K562 (cell line): ENCODE data around the gene SMNDC1. TPM values are rescaled to one million over a fixed set of nuclear protein-coding genes. Genes with fewer than 3 reads are reported as not detected.

Experiments used
- CTCF ChIP-seq, 3 experiments: IDR thresholded peaks in 2 of 3; conservative IDR thresholded peaks in 1 of 3; 2 replicates each; pipeline ENCODE4 v1.5.1; 2011 to 2012; ENCODE audit warnings: low read length in 3 of 3, mild to moderate bottlenecking in 3 of 3, control low read depth in 2 of 3, improper control_type of control experiment in 1 of 3, inconsistent platforms in 1 of 3, low read depth in 1 of 3, mixed read lengths in 1 of 3, moderate library complexity in 1 of 3; ENCODE audit not compliant: insufficient read depth in 2 of 3
- ESRRB ChIP-seq: fragments of 250-450 bp; sonication (Bioruptor Pico); IDR thresholded peaks from 2 replicates; pipeline ENCODE4 v1.5.0; 2020; ENCODE audit warnings: mild to moderate bottlenecking, moderate library complexity, borderline replicate concordance
- IFI16 ChIP-seq: fragments of 250-450 bp; sonication (Bioruptor Pico); IDR thresholded peaks from 2 replicates; pipeline ENCODE4 v2.1.2; 2022; ENCODE audit warnings: mild to moderate bottlenecking, inconsistent platforms
- JUND ChIP-seq, 2 experiments: IDR thresholded peaks; 2 replicates in 1 of 2; 3 replicates in 1 of 2; pipeline ENCODE4 v1.6.1; 2011; ENCODE audit warnings: borderline replicate concordance in 2 of 2, low read depth in 2 of 2, low read length in 2 of 2, improper control_type of control experiment in 1 of 2, missing biosample characterization in 1 of 2, missing genetic modification characterization in 1 of 2, missing genetic modification reagents in 1 of 2
- MLLT1 ChIP-seq, 2 experiments: fragments of 450-650 bp; IDR thresholded peaks; 2 replicates each; pipeline ENCODE4 v1.6.1; 2016
- POLR2A ChIP-seq: fragments of 450-650 bp; conservative IDR thresholded peaks from 2 replicates; pipeline ENCODE4 v1.6.1; 2016
- REST ChIP-seq, 2 experiments: fragments of 450-650 bp; formaldehyde crosslinking in 1 of 2; IDR thresholded peaks; 2 replicates each; pipeline versions ENCODE4 v1.4.0 to v1.6.1; 2014 to 2020; ENCODE audit warnings: mild to moderate bottlenecking in 2 of 2, borderline replicate concordance in 1 of 2, low read depth in 1 of 2
- TEAD1 ChIP-seq, 2 experiments: fragments of 450-650 bp in 1 of 2; sonication (generic) in 1 of 2; formaldehyde crosslinking; IDR thresholded peaks; 2 replicates each; pipeline versions ENCODE4 v1.4.0 to v1.8.0; 2020 to 2022; ENCODE audit warnings: mild to moderate bottlenecking in 2 of 2, missing genetic modification reagents in 1 of 2
- TGIF2 ChIP-seq: sonication (generic); formaldehyde crosslinking; IDR thresholded peaks from 2 replicates; pipeline ENCODE4 v1.8.1; 2022; ENCODE audit warnings: mild to moderate bottlenecking, missing genetic modification reagents, moderate library complexity
- ZNF175 ChIP-seq: fragments of 200-800 bp; sonication (Bioruptor generic); IDR thresholded peaks from 2 replicates; pipeline ENCODE4 v1.6.1; 2016; ENCODE audit warnings: low read depth, mild to moderate bottlenecking, missing genetic modification characterization, missing compliant biosample characterization
- ZNF511 ChIP-seq: sonication (generic); formaldehyde crosslinking; IDR thresholded peaks from 2 replicates; pipeline ENCODE4 v1.8.0; 2022; ENCODE audit warnings: mild to moderate bottlenecking, missing genetic modification reagents
- ZNF586 ChIP-seq: fragments of 450-650 bp; formaldehyde crosslinking; conservative IDR thresholded peaks from 2 replicates; pipeline ENCODE4 v1.4.0; 2020; ENCODE audit warnings: mild to moderate bottlenecking, moderate library complexity
- polyA plus RNA-seq, 8 experiments: library from polyadenylated mRNA; depleted of rRNA in 4 of 8; stranded (reverse) in 5 of 8; unstranded in 3 of 8; fragments of >200 nt; fragmentation: Nextera tagmentation in 2 of 8; fragmentation: Illumina TruSeq in 1 of 8; extraction: Ambion mirVana in 2 of 8; extraction: Trizol in 1 of 8; gene quantifications; 2 replicates each; pipeline versions ENCODE4 v1.2.1 to v1.2.3, GENCODE V29; 2011 to 2014; ENCODE audit warnings: inconsistent platforms in 1 of 8, missing spikeins in 1 of 8
- total RNA-seq, 7 experiments: library from RNA; depleted of rRNA in 6 of 7; stranded (reverse); fragments of >200 nt in 6 of 7; fragmentation: Illumina TruSeq in 2 of 7; extraction: Trizol in 2 of 7; gene quantifications; 2 replicates each; pipeline versions ENCODE4 v1.2.1 to v1.2.3, GENCODE V29; 2011 to 2021; ENCODE audit warnings: low replicate concordance in 1 of 7
- TF ChIP-seq, protein P1 (sequence below): sonication (generic); IDR thresholded peaks from 2 replicates; pipeline ENCODE4 v1.6.1; 2016

The SMNDC1 gene
- total and polyA plus RNA-seq, 9 of the 15 experiments (the other 6 are each of a cell fraction or from before 2014, with no cell fraction given), result 6.8 to 35.8 (median 12.3) TPM

GRCh38 chr10:110305767-110306451, 1.2 kb upstream of the SMNDC1 start (continued):
- TF ChIP-seq, protein P1, sequence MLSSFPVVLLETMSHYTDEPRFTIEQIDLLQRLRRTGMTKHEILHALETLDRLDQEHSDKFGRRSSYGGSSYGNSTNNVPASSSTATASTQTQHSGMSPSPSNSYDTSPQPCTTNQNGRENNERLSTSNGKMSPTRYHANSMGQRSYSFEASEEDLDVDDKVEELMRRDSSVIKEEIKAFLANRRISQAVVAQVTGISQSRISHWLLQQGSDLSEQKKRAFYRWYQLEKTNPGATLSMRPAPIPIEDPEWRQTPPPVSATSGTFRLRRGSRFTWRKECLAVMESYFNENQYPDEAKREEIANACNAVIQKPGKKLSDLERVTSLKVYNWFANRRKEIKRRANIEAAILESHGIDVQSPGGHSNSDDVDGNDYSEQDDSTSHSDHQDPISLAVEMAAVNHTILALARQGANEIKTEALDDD, result peak; percentile 74
- TF ChIP-seq ZNF511 (no peak), TEAD1 (CRISPR knock-in tag; IDR thresholded peaks at IDR 0.05) (no peak), IFI16 (CRISPR knock-in tag) (no peak), TGIF2 (CRISPR knock-in tag) (no peak), POLR2A (no peak), ESRRB (no peak), JUND (IDR thresholded peaks at IDR 0.05; ENCODE audit: borderline replicate concordance, low read depth, low read length) (peak; percentile 9; the same call in 1 of the 2 replicates), JUND (tag; IDR thresholded peaks at IDR 0.05; ENCODE audit: borderline replicate concordance, low read depth, low read length) (no peak), MLLT1 (IDR thresholded peaks at IDR 0.05) (peak in 1 of 2 experiments; percentile 91; a peak in 2 of 4 replicates), REST (IDR thresholded peaks at IDR 0.05; ENCODE audit: borderline replicate concordance) (peak; percentile 30; the same call in 1 of the 2 replicates), REST (CRISPR knock-in tag; IDR thresholded peaks at IDR 0.05; ENCODE audit: low read depth) (no peak), ZNF175 (CRISPR knock-in tag) (no peak), CTCF (IDR thresholded peaks at IDR 0.05 in 2 of 3, conservative IDR thresholded peaks at IDR 0.05 in 1 of 3; ENCODE audit: insufficient read depth in 2 of 3, low read depth in 1 of 3, low read length in 3 of 3) (peak; percentile 53 to 66 (median 55); a peak in 4 of 6 replicates), ZNF586 (CRISPR knock-in tag) (no peak)
